ENCODE results near the gene EHD3. TPM values are rescaled to one million over a fixed set of nuclear protein-coding genes. Genes with fewer than 3 reads are reported as not detected.

Gene EHD3
- total and polyA plus RNA-seq, 2 of the 4 experiments (the other 2 are of a cell fraction), result 29.1 to 39.8 TPM

GRCh38 chr2:31270822-31271231 lies 36.9 kb downstream of the EHD3 start:
- Histone ChIP-seq H3K79me1 (ENCODE audit: low read depth in 1 of 2, low read length in 2 of 2) (no peaks in the 10 kb centered on the region; a peak in 1 of 4 replicates), H3K9me3 (ENCODE audit: control insufficient read depth, insufficient read depth, low read length) (no peaks in the 10 kb centered on the region), H3K36me3 (ENCODE audit: control insufficient read depth, insufficient read depth, low read length) (peaks cover 11% of the 10 kb centered on the region), H3K27me3 (ENCODE audit: control insufficient read depth, insufficient read depth, low read length) (0 out of 2 replicates have a peak, but pooled peaks cover 2% of the 10 kb centered on the region), H3K4me3 (ENCODE audit: insufficient read depth, low read depth, low read length) (no peak overlapping the region), H3K4ac (ENCODE audit: low read depth, low read length) (peak overlapping the region; percentile 34; the same call in 1 of the 2 replicates), H3K23ac (ENCODE audit: low read depth, low read length) (no peak overlapping the region), H3K18ac (ENCODE audit: low read depth, low read length) (no peak overlapping the region), H2AFZ (replicated peaks; ENCODE audit: low read length, poor library complexity) (no peak overlapping the region), H3K27ac (ENCODE audit: insufficient read depth, low read length) (no peak overlapping the region), H4K8ac (ENCODE audit: low read depth in 2 of 2, low read length in 2 of 2) (no peak overlapping the region), H4K20me1 (ENCODE audit: insufficient read depth, low read length) (0 out of 2 replicates have a peak, but pooled peaks cover 3% of the 10 kb centered on the region), H2BK15ac (ENCODE audit: low read depth, low read length) (no peak overlapping the region), H4K5ac (ENCODE audit: low read depth, low read length) (no peak overlapping the region), H3K9me1 (ENCODE audit: insufficient read depth, low read length) (peaks cover 23% of the 10 kb centered on the region; the same call in 1 of the 2 replicates), H3K4me1 (ENCODE audit: control insufficient read depth, insufficient read depth, low read length) (peaks cover 23% of the 10 kb centered on the region), H3K56ac (ENCODE audit: extremely low read depth, insufficient read depth, low read length) (no peak overlapping the region), H3K9ac (ENCODE audit: low read depth, low read length) (no peak overlapping the region), H2BK20ac (ENCODE audit: low read depth, low read length) (no peak overlapping the region), H3K14ac (replicated peaks; ENCODE audit: low read depth, low read length) (0 out of 2 replicates have a peak overlapping the region, but pooled peaks have one; percentile 26), H2BK5ac (ENCODE audit: low read depth, low read length, poor library complexity, severe bottlenecking) (no peak overlapping the region), H2AK5ac (ENCODE audit: low read depth, low read length) (peak overlapping the region; percentile 11; the same call in 1 of the 2 replicates), H3K4me2 (ENCODE audit: low read depth, low read length) (no peak overlapping the region), H2BK120ac (ENCODE audit: low read depth, low read length) (peak overlapping the region; percentile 12; the same call in 1 of the 2 replicates), H2AK9ac (replicated peaks; ENCODE audit: low read depth, low read length, poor library complexity) (no peak overlapping the region), H4K91ac (ENCODE audit: insufficient read depth, low read depth, low read length) (no peak overlapping the region)
- ATAC-seq (ENCODE audit: low read depth) (no peak), DNase-seq (peak; percentile 9)
- in situ Hi-C loops (cut with MboI; ENCODE audit: low sequenced_read_pairs) (no loop called here), intact Hi-C loops (cut with micrococcal nuclease) (no loop called here), dilution Hi-C loops (cut with HindIII; ENCODE audit: low sequenced_read_pairs, unreplicated experiment) (no loop called here)
- no TSS peak for BruUV-seq (replicated peaks)
- no peak for TF ChIP-seq CTCF (conservative IDR thresholded peaks at IDR 0.05; ENCODE audit: low read depth, low read length)
- TF ChIP-seq RFX5 (IDR thresholded peaks at IDR 0.05; ENCODE audit: low read depth, low read length), result no peak
- no peak for TF ChIP-seq MAFK (IDR thresholded peaks at IDR 0.05; ENCODE audit: low read depth, low read length)
- no peak for TF ChIP-seq FOS (IDR thresholded peaks at IDR 0.05; ENCODE audit: low read depth, low read length)
- no peak for TF ChIP-seq RAD21 (IDR thresholded peaks at IDR 0.05; ENCODE audit: low read length)
- TF ChIP-seq MAZ (IDR thresholded peaks at IDR 0.05; ENCODE audit: borderline replicate concordance, low read depth, low read length), result no peak
- TF ChIP-seq CEBPB (IDR thresholded peaks at IDR 0.05; ENCODE audit: low read depth, low read length), result no peak
- no peak for TF ChIP-seq NFE2L2 (IDR thresholded peaks at IDR 0.05; ENCODE audit: low read depth, low read length)
- no peak for TF ChIP-seq POLR2A (IDR thresholded peaks at IDR 0.05; ENCODE audit: low read depth, low read length)
- TF ChIP-seq MXI1 (IDR thresholded peaks at IDR 0.05; ENCODE audit: borderline replicate concordance, low read depth, low read length), result no peak
- TF ChIP-seq RCOR1 (IDR thresholded peaks at IDR 0.05; ENCODE audit: insufficient replicate concordance, low read length), result no peak
- POLR2A ChIA-PET (ENCODE audit: unreplicated experiment), result no interaction called here
- WGBS, 2 experiments (ENCODE audit: extremely low coverage in 2 of 2, insufficient read length in 1 of 2), result 80% methylated on average over 3 of the region's 7 CpGs; no CpG with 5 or more reads in 1 of the 2 experiments
- CTCF ChIA-PET, result no interaction called here
